ENCODE data around the gene CALM1. TPM values are rescaled to one million over a fixed set of nuclear protein-coding genes. Genes with fewer than 3 reads are reported as not detected.

Gene CALM1
- 1,000 to 10,000 TPM in 2 of 4 donors, 100 to 1,000 TPM in 2; 407 to 1,329 (median 886) TPM for total RNA-seq

GRCh38 chr14:90396341-90397339 lies at the start of gene CALM1:
Gene CALM1, plus strand, starts transcription at chr14:90397029. Its CDS starts 202 bp downstream, at chr14:90397231.
- peak within 1 kb of the TSS; percentile 75 to 97 (median 89) for H3K4me3 ChIP-seq
- DNase-seq: peak; percentile 94 to 97 (median 97)
- peaks cover 0 to 18% (median 0%) of the 10 kb centered on the region in 3 donors for H3K36me3 ChIP-seq
- no peaks in the 10 kb centered on the region for H3K9me3 ChIP-seq
- peaks cover 0 to 29% (median 4%) of the 10 kb centered on the region in 4 donors for H3K4me1 ChIP-seq
- TF ChIP-seq CTCF (IDR thresholded peaks at IDR 0.05) (peak in 3 of 6 experiments; percentile 10 to 39 (median 29)), POLR2A (IDR thresholded peaks at IDR 0.05) (peak; percentile 100)
- peak within 1 kb of the TSS; percentile 95 to 98 (median 96) for H3K27ac ChIP-seq
- no peaks in the 10 kb centered on the region for H3K27me3 ChIP-seq

DNA sequence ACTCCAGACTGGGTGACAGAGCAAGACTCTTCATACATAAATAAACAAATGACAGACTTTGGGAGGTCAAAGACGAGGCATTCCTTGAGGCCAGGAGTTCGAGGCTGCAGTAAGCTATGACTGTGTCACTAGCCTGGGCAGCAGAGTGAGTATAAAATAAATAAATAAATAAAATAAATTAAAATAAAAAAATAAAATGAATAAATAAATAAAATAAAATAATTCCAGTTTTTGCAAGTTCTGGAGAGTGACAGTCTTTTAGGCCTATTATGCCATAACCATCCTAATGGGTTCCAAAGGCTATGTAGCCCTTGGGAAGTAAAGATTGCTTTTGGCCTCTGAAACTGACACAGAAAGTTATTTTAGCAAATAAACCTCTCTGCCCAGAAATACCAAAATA lies 48.6 kb upstream of the CALM1 start:
- no peaks in the 10 kb centered on the region for H3K9me3 ChIP-seq
- H3K27ac ChIP-seq: no peak overlapping the region

GRCh38 chr14:90349739-90350138 lies 47.1 kb upstream of the CALM1 start:
- DNase-seq: no peak
- no peak overlapping the region for H3K4me3 ChIP-seq
- no peaks in the 10 kb centered on the region for H3K27me3 ChIP-seq
- no peak for TF ChIP-seq CTCF (IDR thresholded peaks at IDR 0.05)
- no peak for TF ChIP-seq POLR2A (IDR thresholded peaks at IDR 0.05)
- H3K9me3 ChIP-seq: no peaks in the 10 kb centered on the region
- no peaks in the 10 kb centered on the region for H3K4me1 ChIP-seq
- H3K27ac ChIP-seq: no peak overlapping the region
- H3K36me3 ChIP-seq: no peaks in the 10 kb centered on the region

More for the DNA sequence above, 48.6 kb upstream of the CALM1 start:
- no peak overlapping the region for H3K4me3 ChIP-seq
- H3K36me3 ChIP-seq: no peaks in the 10 kb centered on the region
- no peak for DNase-seq
- TF ChIP-seq POLR2A (IDR thresholded peaks at IDR 0.05) (no peak), CTCF (IDR thresholded peaks at IDR 0.05) (no peak)
- no peaks in the 10 kb centered on the region for H3K4me1 ChIP-seq
- no peaks in the 10 kb centered on the region for H3K27me3 ChIP-seq

DNA sequence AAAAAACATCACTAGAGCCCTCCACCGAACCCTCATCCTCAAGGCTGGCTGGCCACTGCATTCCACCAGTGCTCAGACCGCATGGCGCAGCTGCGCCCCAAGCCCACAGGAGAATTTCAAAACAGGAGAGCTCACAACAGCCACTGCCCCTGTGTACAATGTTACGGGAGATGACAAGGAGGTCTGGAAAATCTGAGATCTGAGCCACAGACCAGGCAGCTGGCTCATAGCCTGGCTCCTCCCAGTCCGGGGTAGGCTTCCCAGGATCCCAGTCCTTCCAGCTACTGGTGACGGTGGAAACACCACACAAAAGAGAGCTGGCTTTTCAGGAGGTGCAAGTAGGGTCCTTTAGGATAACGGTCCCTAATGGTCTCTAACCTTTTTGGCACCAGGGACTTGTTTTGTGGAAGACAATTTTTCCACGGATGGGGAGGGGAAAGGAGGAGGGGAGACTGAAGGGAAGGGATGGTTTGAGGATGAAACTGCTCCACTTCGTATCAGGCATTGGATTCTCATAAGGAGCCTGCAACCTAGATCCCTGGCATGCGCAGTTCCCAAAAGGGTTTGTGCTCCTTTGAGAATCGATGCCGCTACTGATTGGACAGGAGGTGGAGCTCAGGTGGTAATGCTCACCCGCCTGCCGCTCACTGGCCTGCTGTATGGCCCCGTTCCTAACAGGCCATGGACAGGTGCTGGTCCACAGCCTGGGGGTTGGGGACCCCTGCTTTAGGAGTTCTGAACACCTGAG lies 42.1 kb upstream of the CALM1 start:
- Histone ChIP-seq H3K36me3 (no peaks in the 10 kb centered on the region), H3K27ac (peak overlapping the region in 2 of 4 donors; percentile 51 to 78), H3K4me1 (peaks cover 0 to 6% (median 0%) of the 10 kb centered on the region in 4 donors), H3K27me3 (no peaks in the 10 kb centered on the region), H3K4me3 (no peak overlapping the region), H3K9me3 (no peaks in the 10 kb centered on the region)
- DNase-seq: no peak
- TF ChIP-seq CTCF (IDR thresholded peaks at IDR 0.05): no peak
- no peak for TF ChIP-seq POLR2A (IDR thresholded peaks at IDR 0.05)
